Dendritic cell treated with granulocyte-macrophage colony-stimulating factor and Interleukin-4, amounts not matched to agents 40 ng/mL and 50 ng/mL, for 4 days (primary cell): ENCODE results near the gene EVC.
"Not testable (repeated sequence)": the region's sequence is repeated elsewhere in the genome, so short reads cannot be mapped to it uniquely, and the experiment has no call there.

Experiments
- H3K27ac Mint-ChIP-seq: one replicate; pipeline ENCODE4 v1.8.0; 2022; ENCODE audit warnings: mild to moderate bottlenecking, mixed read lengths
- H3K27me3 Mint-ChIP-seq: one replicate; pipeline ENCODE4 v1.8.0; 2022; ENCODE audit warnings: mild to moderate bottlenecking, mixed read lengths
- H3K36me3 Mint-ChIP-seq: one replicate; pipeline ENCODE4 v1.8.0; 2022; ENCODE audit warnings: low read depth, mixed read lengths
- H3K4me1 Mint-ChIP-seq: one replicate; pipeline ENCODE4 v1.8.0; 2022; ENCODE audit warnings: low read depth, mixed read lengths
- H3K4me3 Mint-ChIP-seq: one replicate; pipeline ENCODE4 v1.8.0; 2022; ENCODE audit warnings: mild to moderate bottlenecking, moderate library complexity, mixed read lengths
- H3K9me3 Mint-ChIP-seq: one replicate; pipeline ENCODE4 v1.8.0; 2022; ENCODE audit warnings: mixed read lengths
- intact Hi-C: fragments of 100-400 bp; cut with micrococcal nuclease; formaldehyde crosslinking; loops from one replicate; pipeline ENCODE4 v1.15.0; 2022

Gene EVC

DNA sequence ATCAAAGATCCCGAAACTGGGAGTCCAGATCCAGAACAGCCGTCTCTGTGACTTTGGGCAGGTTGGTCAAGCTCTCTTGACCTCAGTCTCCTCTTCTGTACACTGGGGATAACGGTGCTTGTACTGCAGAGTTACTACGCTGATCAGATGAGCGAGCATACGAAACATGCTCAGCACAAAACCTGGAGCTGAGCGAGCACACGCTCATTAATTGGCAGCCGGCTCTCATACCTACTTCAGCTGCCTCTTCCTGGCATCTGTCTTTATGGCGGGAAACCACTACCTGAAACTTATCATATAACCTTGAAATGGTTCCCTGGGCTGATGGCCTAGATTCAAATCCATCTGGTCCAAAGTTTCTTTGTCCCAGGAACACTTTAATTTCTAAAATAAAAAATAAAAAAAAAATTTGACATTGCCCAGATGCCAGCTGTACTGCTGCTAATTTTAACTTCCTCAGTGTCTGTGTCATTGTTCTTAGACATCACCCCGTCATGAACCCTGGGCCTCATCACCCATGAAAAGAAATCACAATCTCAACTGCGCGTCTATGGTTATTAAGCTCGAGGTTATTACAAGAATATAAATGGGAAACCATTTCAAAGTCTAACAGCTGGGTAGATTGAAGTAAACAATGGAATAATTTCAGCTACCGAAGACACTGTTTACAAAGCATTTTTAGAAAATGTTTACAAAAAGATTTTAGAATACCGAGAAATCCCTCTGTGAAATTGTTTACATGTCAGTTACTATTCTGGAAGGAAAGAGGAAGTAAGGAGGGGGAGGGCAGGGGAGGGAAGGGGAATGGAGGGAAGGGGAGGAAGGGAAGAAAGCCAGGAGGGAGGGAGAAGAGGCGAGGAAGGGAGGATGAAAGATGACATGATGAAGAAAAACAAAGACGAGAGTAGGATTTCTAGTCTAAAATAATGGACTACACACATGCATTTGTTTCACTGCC, 132.9 kb downstream of the EVC start:
- H3K27me3 Mint-ChIP-seq: peaks cover 1% of the 10 kb centered on the region
- H3K4me3 Mint-ChIP-seq: no peak overlapping the region
- no peaks in the 10 kb centered on the region for H3K36me3 Mint-ChIP-seq
- no peak overlapping the region for H3K27ac Mint-ChIP-seq
- intact Hi-C loops: no loop called here
- no peaks in the 10 kb centered on the region for H3K4me1 Mint-ChIP-seq
- no peaks in the 10 kb centered on the region for H3K9me3 Mint-ChIP-seq

DNA sequence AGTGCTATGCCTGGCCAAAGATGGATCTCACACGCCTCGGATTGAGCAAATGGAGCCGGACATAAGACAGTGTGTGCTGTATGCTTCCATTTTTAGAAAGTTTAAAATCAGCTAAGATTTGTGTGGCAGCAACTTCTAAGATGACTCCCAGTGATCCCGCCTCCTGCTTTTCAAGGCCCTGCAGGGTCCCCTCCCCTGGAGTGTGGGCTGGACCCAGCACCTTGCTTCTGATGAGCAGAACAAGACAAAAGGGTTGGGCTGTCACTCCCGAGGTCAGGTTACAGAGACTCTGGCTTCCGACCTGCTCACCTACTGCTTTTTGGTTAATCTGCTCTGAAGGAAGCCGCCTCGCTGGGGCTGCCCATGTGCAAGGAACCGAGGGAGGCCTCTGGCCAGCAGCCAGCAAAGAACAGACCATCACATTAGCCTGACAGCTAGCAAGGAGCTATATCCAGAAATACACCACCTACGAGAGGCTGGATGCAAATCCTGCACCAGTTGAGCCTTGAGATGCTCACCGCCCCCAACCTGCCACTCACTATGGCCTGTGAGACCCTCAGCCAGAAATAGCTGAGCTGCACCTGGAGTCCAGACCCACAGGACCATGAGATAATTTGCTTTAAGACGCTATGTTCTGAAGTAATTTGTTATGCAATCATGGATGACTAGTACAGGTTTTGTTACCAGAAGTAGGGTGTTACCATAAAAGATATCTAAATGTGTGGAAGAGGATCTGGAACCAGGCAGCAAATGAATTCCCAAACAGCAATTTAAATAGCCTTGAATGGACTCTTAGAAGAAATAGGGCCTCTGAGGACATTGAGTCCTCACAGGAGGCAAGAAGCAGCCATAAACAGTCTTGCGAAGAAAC, 134.3 kb downstream of the EVC start:
- Mint-ChIP-seq H3K4me3 (no peak overlapping the region), H3K36me3 (no peaks in the 10 kb centered on the region), H3K27me3 (peaks cover 1% of the 10 kb centered on the region), H3K9me3 (no peaks in the 10 kb centered on the region), H3K27ac (no peak overlapping the region), H3K4me1 (no peaks in the 10 kb centered on the region)
- intact Hi-C loops: no loop called here

DNA sequence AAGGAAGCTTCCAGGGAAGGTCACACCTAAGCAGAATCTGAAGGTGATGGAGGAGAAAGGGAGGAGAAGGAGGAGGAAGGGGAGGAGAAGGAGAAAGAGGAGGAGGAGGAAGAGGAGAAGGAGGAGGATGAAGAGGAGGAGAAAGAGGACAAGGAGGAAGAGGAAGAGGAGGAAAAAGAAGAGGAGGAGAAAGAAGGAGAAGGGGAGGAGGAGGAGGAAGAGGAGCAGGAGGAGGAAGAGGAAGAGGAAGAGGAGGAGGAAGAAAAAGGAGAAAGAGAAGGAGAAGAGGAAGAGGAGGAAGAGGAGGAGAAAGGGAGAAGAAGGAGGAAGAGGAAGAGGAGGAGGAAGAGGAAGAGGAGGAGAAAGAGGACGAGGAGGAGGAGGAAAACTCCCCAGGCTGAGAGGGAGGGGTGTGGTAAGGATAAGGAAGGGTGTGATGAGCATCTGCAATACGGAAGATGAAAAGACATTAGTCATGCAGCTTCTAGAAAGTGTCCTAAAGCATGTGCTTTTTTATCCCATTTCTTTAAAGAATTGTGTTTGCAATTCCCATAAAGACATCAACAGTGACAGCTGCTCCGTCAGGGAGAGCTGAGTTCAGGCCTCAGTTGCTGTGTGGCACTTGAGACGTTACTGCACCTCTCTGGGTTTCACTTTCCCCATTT, 140.8 kb downstream of the EVC start:
- Mint-ChIP-seq H3K4me3 (no peak overlapping the region), H3K9me3 (no peaks in the 10 kb centered on the region), H3K27me3 (peaks cover 1% of the 10 kb centered on the region), H3K27ac (no peak overlapping the region), H3K36me3 (no peaks in the 10 kb centered on the region), H3K4me1 (no peaks in the 10 kb centered on the region)
- intact Hi-C loops: no loop called here

DNA sequence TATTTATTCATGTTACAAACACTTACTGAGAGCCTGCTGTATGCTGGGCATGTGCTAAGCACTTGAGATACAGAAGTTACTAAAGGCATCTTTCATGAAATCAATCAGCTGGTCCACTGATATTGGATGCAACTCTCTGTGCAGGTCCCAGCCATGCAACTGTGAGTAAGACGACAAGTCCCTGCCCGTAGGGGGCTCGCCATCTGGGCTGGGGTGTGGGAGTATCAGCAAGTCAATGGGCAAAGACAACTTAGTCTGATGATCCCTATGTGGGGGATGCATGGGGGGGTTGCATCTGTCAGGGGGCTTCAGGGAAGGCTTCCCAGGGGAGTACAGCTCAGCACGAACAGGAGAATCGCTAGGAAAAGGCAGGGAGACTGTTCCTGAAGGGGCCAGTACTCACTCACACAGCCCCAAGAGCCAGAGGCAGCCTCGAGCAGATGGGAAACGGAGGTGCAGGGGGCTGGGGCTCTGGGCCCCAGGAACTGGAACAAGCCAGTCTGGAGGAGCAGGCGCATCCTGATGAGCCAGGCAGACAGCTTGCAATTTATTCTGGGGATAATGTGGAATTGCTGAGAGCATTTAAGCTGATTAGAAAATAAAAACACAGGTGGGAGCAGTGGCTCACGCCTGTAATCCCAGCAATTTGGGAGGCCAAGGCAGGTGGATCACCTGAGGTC, 141.7 kb downstream of the EVC start:
- H3K4me1 Mint-ChIP-seq: no peaks in the 10 kb centered on the region
- H3K4me3 Mint-ChIP-seq: no peak overlapping the region
- no peak overlapping the region for H3K27ac Mint-ChIP-seq
- H3K9me3 Mint-ChIP-seq: no peaks in the 10 kb centered on the region
- intact Hi-C loops: no loop called here
- peaks cover 1% of the 10 kb centered on the region for H3K27me3 Mint-ChIP-seq
- no peaks in the 10 kb centered on the region for H3K36me3 Mint-ChIP-seq

DNA sequence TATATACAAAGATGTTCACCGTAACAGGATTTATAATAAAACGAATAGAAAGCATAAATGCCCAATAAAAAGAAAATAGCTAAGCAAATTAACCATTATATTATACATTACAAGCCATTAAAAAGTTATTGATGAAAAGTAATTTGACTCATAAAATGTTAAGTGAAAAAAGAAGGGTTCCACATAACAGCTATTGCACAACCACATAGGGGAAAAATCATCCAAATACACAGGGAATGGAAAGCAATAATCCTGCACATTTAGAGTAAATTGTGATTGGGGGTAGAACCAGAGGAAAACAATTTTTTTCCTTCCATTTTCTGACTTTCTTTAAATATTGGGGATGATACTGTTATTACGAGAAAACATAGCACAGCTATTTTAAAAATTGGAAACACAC, 143.9 kb downstream of the EVC start:
- no peaks in the 10 kb centered on the region for H3K4me1 Mint-ChIP-seq
- no peaks in the 10 kb centered on the region for H3K9me3 Mint-ChIP-seq
- no peaks in the 10 kb centered on the region for H3K36me3 Mint-ChIP-seq
- no peak overlapping the region for H3K4me3 Mint-ChIP-seq
- peaks cover 1% of the 10 kb centered on the region for H3K27me3 Mint-ChIP-seq
- intact Hi-C loops: no loop called here
- no peak overlapping the region for H3K27ac Mint-ChIP-seq

DNA sequence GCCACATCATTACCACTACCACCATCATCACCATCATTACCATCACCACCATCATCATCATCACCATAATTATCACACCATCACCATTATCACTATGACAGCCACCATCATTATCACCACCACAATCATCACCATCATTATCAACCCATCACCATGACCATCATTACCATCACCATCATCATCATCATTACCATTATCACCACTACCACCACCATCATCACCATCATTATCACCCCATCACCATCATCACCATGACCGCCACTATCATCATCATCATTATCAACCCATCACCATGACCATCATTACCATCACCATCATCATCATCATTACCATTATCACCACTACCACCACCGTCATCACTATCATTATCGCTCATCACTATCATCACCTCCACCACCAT, 145.4 kb downstream of the EVC start:
- H3K27me3 Mint-ChIP-seq, H3K4me3 Mint-ChIP-seq, H3K36me3 Mint-ChIP-seq, H3K4me1 Mint-ChIP-seq, H3K9me3 Mint-ChIP-seq, H3K27ac Mint-ChIP-seq, intact Hi-C loops: not testable (repeated sequence)

DNA sequence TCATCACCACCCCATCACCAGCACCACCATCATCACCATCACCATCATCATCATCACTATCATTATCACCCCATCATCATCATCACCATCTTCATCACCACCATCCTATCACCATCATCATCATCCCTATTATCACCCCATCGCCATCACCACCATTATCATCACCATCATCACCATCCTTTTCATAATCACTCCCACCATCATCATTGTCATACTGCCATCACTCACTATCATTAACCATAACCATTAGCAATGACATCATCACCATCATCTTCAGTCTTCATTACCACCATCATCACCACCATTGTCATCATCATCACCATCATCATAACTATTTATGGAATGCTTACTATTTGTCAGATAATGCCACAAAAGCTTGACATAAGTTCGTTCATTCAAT, 146.2 kb downstream of the EVC start:
- Mint-ChIP-seq H3K4me1 (no peaks in the 10 kb centered on the region), H3K27ac (no peak overlapping the region), H3K4me3 (no peak overlapping the region), H3K9me3 (no peaks in the 10 kb centered on the region), H3K27me3 (peaks cover 1% of the 10 kb centered on the region), H3K36me3 (no peaks in the 10 kb centered on the region)
- intact Hi-C loops: no loop called here

DNA sequence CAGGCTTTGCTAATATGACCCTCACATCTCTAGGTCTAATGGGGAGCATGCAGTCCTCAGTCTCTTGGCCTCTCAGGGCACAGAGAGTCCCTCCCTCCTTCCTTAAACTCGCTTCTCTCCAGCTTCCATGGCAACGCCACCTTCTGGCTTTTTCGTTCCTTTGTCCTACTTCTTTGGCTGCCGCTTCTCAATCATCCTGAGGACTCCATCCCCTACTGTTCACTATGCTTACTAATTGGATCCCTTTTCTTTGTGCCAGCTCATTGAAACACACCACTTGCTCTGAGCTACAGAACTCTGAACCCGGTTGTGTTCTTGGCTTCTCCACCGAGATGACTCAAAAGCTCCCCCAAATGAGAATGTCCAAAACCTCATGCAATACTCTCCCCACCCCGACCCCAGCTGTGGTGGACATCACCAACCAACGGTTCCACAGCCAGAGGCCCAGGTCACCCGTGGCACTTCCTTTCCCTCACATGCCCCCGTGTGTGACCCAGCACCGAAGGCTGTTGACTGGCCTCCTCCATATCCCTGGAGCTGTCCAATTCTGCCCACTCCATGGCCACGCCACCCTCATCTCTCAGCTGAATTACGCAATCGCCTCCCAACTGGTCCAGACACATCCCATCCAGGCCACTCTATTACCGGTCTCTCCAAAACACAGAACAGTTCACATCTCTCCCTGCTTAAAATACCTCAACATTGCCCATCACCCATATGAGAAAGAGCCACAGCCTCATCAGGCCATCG, 147.2 kb downstream of the EVC start:
- no peaks in the 10 kb centered on the region for H3K9me3 Mint-ChIP-seq
- intact Hi-C loops: no loop called here
- H3K27me3 Mint-ChIP-seq: no peaks in the 10 kb centered on the region
- H3K4me1 Mint-ChIP-seq: no peaks in the 10 kb centered on the region
- no peaks in the 10 kb centered on the region for H3K36me3 Mint-ChIP-seq
- H3K27ac Mint-ChIP-seq: no peak overlapping the region
- H3K4me3 Mint-ChIP-seq: no peak overlapping the region

DNA sequence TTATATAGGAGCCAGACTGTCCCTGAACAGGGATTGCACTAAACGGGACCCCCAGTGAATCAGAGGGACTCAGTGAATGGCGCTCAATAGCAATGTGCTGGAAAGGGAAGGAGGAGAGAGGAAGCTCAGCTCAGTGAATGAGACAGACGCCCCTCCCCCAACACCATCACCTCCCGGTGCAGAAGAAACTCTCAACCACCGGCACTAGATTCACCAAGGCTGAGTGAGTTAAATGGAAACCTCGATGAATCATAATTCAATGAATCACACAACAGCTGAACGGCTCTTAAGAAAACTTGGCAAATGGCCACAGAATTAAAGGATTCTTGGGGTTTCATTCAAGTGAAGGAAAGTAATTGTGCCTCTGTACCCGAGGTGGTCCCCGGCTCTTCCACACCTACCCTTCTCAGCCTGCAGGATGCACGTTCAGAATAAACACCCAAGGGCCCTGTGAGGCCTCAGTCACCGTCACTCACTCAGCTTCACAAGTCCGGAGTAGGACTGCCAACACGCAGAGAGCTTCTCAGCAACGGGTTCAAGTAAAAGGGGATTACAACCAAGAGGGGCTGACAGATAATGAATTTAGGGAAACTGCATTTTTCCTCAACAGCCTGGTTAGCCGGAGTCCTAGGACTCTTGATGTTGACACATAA, 152.6 kb downstream of the EVC start:
- Mint-ChIP-seq H3K9me3 (no peaks in the 10 kb centered on the region), H3K4me3 (no peak overlapping the region), H3K27me3 (peaks cover 14% of the 10 kb centered on the region), H3K27ac (no peak overlapping the region), H3K4me1 (peaks cover 6% of the 10 kb centered on the region), H3K36me3 (no peaks in the 10 kb centered on the region)
- intact Hi-C loops: no loop called here
